Keratinocyte (primary cell): ENCODE data around the gene EPRS1.

ENCODE experiments used
- CTCF ChIP-seq, 3 experiments: IDR thresholded peaks in 1 of 3; conservative IDR thresholded peaks in 1 of 3; optimal IDR thresholded peaks in 1 of 3; 2 replicates in 2 of 3; 3 replicates in 1 of 3; pipeline versions ENCODE3 to v1.5.1; 2011; ENCODE audit warnings: low read length in 3 of 3, mild to moderate bottlenecking in 3 of 3, moderate library complexity in 2 of 3, control low read depth in 1 of 3, inconsistent platforms in 1 of 3; ENCODE audit not compliant: insufficient read depth in 2 of 3; ENCODE audit errors: extremely low read depth in 1 of 3
- EZH2 ChIP-seq: IDR thresholded peaks from one replicate; pipeline ENCODE4 v1.6.1; 2012; ENCODE audit warnings: inconsistent platforms, mild to moderate bottlenecking, low read length, moderate library complexity

- no peak for TF ChIP-seq EZH2
- TF ChIP-seq CTCF (optimal IDR thresholded peaks at IDR 0.05 in 1 of 3, IDR thresholded peaks at IDR 0.05 in 1 of 3, conservative IDR thresholded peaks at IDR 0.05 in 1 of 3; ENCODE audit: extremely low read depth in 1 of 3, insufficient read depth in 2 of 3, low read length in 3 of 3) = no peak
Measured at GRCh38 chr1:220028346-220028895, 17.9 kb downstream of the EPRS1 start.
